GM12891 (cell line): ENCODE data around the gene SLC7A6.

ENCODE experiments used
- POLR2A ChIP-seq: IDR thresholded peaks from 2 replicates; pipeline ENCODE4 v1.6.1; 2011; ENCODE audit warnings: low read depth, low read length, control low read depth
- POLR2AphosphoS5 ChIP-seq: IDR thresholded peaks from 2 replicates; pipeline ENCODE4 v1.6.1; 2011; ENCODE audit warnings: low read depth, low read length, control low read depth

GRCh38 chr16:68235887-68236136, 28.5 kb upstream of the SLC7A6 start, which contains the start of gene ESRP2:
- TF ChIP-seq POLR2AphosphoS5 (no peak), POLR2A (no peak)
